K562 (cell line): Measurements from ENCODE around the gene DPY30. TPM values are rescaled to one million over a fixed set of nuclear protein-coding genes. Genes with fewer than 3 reads are reported as not detected.

Experiments used
- RHOXF2B ChIP-seq: fragments of 250-450 bp; sonication (Bioruptor Pico); conservative IDR thresholded peaks from 2 replicates; pipeline ENCODE4 v1.5.1; 2021
- polyA plus RNA-seq, 8 experiments: library from polyadenylated mRNA; depleted of rRNA in 4 of 8; stranded (reverse) in 5 of 8; unstranded in 3 of 8; fragments of >200 nt; fragmentation: Nextera tagmentation in 2 of 8; fragmentation: Illumina TruSeq in 1 of 8; extraction: Ambion mirVana in 2 of 8; extraction: Trizol in 1 of 8; gene quantifications; 2 replicates each; pipeline versions ENCODE4 v1.2.1 to v1.2.3, GENCODE V29; 2011 to 2014; ENCODE audit warnings: inconsistent platforms in 1 of 8, missing spikeins in 1 of 8
- total RNA-seq, 7 experiments: library from RNA; depleted of rRNA in 6 of 7; stranded (reverse); fragments of >200 nt in 6 of 7; fragmentation: Illumina TruSeq in 2 of 7; extraction: Trizol in 2 of 7; gene quantifications; 2 replicates each; pipeline versions ENCODE4 v1.2.1 to v1.2.3, GENCODE V29; 2011 to 2021; ENCODE audit warnings: low replicate concordance in 1 of 7
- TF ChIP-seq, protein P1 (sequence below), 2 experiments: fragments of 450-650 bp in 1 of 2; sonication (generic) in 1 of 2; formaldehyde crosslinking in 1 of 2; IDR thresholded peaks in 1 of 2; conservative IDR thresholded peaks in 1 of 2; 2 replicates each; pipeline versions ENCODE4 v1.6.1 to v1.8.1; 2016 to 2023; ENCODE audit warnings: mild to moderate bottlenecking in 2 of 2, moderate library complexity in 2 of 2, inconsistent platforms in 1 of 2, missing genetic modification reagents in 1 of 2
- TF ChIP-seq, protein P2 (sequence below), 2 experiments: fragments of 450-650 bp in 1 of 2; sonication (generic) in 1 of 2; formaldehyde crosslinking in 1 of 2; IDR thresholded peaks; 2 replicates each; pipeline versions ENCODE4 v1.7.1 to v1.9.0; 2016 to 2022; ENCODE audit warnings: inconsistent platforms in 1 of 2, mild to moderate bottlenecking in 1 of 2, missing genetic modification reagents in 1 of 2
- TF ChIP-seq, protein P3 (sequence below), 2 experiments: fragments of 450-650 bp; formaldehyde crosslinking in 1 of 2; IDR thresholded peaks; 2 replicates each; pipeline versions ENCODE4 v1.4.0 to v1.6.1; 2014 to 2020; ENCODE audit warnings: mild to moderate bottlenecking in 2 of 2, borderline replicate concordance in 1 of 2, low read depth in 1 of 2

The DPY30 gene
- total and polyA plus RNA-seq, 9 of the 15 experiments (the other 6 are each of a cell fraction or from before 2014, with no cell fraction given): 64.6 to 402 (median 116) TPM

DNA sequence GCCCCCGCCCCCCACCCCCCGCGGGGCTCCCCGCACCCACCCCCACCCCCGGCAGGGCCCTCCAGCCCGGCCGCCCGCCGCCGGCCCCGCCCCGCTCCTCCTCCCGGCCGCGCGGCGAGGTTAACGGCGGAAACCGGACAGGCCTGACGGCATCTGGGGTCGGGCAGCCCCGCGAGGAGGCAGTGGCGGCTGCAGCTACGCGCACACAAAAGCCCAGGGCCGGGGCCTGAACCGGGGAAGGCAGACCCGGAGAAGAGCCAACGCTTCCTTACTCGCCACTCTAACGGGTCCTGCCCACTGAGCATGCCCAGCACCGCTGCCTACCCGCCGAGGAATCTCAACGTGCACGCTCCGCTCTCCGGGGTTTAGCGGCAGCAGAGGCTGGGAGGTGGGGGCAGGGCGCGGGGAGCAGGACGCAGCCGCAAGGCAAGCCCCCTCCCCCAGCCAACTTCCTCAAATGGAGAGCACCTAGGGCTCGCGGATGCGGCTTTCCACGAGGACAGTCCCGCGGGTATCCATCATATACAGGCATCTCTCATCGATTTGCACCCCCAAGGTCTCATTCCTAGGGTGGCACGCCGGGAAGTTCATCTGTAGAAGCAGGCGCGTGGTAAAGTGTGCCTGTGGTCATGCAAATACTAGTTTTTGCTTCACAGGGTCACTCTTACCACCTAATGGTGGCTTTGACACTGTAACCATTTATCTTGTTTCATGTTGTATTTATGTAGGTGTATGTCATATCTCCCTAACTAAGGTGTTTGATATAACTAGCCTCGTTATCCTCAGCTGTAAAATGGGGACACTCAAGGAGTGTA lies 28.7 kb downstream of the DPY30 start, which contains the start of gene MEMO1 (continued):
- TF ChIP-seq, protein P1, sequence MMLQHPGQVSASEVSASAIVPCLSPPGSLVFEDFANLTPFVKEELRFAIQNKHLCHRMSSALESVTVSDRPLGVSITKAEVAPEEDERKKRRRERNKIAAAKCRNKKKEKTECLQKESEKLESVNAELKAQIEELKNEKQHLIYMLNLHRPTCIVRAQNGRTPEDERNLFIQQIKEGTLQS (IDR thresholded peaks at IDR 0.05): peak; percentile 74
- TF ChIP-seq, protein P1 (CRISPR knock-in tag; conservative IDR thresholded peaks at IDR 0.05): no peak
- TF ChIP-seq RHOXF2B (CRISPR knock-in tag): 0 out of 2 replicates have a peak, but pooled peaks have one; percentile 7
- TF ChIP-seq, protein P2, sequence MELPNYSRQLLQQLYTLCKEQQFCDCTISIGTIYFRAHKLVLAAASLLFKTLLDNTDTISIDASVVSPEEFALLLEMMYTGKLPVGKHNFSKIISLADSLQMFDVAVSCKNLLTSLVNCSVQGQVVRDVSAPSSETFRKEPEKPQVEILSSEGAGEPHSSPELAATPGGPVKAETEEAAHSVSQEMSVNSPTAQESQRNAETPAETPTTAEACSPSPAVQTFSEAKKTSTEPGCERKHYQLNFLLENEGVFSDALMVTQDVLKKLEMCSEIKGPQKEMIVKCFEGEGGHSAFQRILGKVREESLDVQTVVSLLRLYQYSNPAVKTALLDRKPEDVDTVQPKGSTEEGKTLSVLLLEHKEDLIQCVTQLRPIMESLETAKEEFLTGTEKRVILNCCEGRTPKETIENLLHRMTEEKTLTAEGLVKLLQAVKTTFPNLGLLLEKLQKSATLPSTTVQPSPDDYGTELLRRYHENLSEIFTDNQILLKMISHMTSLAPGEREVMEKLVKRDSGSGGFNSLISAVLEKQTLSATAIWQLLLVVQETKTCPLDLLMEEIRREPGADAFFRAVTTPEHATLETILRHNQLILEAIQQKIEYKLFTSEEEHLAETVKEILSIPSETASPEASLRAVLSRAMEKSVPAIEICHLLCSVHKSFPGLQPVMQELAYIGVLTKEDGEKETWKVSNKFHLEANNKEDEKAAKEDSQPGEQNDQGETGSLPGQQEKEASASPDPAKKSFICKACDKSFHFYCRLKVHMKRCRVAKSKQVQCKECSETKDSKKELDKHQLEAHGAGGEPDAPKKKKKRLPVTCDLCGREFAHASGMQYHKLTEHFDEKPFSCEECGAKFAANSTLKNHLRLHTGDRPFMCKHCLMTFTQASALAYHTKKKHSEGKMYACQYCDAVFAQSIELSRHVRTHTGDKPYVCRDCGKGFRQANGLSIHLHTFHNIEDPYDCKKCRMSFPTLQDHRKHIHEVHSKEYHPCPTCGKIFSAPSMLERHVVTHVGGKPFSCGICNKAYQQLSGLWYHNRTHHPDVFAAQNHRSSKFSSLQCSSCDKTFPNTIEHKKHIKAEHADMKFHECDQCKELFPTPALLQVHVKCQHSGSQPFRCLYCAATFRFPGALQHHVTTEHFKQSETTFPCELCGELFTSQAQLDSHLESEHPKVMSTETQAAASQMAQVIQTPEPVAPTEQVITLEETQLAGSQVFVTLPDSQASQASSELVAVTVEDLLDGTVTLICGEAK (IDR thresholded peaks at IDR 0.05): peak; percentile 84
- TF ChIP-seq, protein P2 (CRISPR knock-in tag; IDR thresholded peaks at IDR 0.05): no peak
- TF ChIP-seq, protein P3, sequence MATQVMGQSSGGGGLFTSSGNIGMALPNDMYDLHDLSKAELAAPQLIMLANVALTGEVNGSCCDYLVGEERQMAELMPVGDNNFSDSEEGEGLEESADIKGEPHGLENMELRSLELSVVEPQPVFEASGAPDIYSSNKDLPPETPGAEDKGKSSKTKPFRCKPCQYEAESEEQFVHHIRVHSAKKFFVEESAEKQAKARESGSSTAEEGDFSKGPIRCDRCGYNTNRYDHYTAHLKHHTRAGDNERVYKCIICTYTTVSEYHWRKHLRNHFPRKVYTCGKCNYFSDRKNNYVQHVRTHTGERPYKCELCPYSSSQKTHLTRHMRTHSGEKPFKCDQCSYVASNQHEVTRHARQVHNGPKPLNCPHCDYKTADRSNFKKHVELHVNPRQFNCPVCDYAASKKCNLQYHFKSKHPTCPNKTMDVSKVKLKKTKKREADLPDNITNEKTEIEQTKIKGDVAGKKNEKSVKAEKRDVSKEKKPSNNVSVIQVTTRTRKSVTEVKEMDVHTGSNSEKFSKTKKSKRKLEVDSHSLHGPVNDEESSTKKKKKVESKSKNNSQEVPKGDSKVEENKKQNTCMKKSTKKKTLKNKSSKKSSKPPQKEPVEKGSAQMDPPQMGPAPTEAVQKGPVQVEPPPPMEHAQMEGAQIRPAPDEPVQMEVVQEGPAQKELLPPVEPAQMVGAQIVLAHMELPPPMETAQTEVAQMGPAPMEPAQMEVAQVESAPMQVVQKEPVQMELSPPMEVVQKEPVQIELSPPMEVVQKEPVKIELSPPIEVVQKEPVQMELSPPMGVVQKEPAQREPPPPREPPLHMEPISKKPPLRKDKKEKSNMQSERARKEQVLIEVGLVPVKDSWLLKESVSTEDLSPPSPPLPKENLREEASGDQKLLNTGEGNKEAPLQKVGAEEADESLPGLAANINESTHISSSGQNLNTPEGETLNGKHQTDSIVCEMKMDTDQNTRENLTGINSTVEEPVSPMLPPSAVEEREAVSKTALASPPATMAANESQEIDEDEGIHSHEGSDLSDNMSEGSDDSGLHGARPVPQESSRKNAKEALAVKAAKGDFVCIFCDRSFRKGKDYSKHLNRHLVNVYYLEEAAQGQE (IDR thresholded peaks at IDR 0.05; ENCODE audit: borderline replicate concordance): 0 out of 2 replicates have a peak, but pooled peaks have one; percentile 25
- TF ChIP-seq, protein P3 (CRISPR knock-in tag; IDR thresholded peaks at IDR 0.05; ENCODE audit: low read depth): peak; percentile 84
